GM12892 (cell line): ENCODE results near the gene GLT6D1.

ENCODE experiments used
- POLR2A ChIP-seq: IDR thresholded peaks from 2 replicates; pipeline ENCODE4 v1.6.1; 2011; ENCODE audit warnings: low read depth, low read length, control low read depth
- POLR2AphosphoS5 ChIP-seq: IDR thresholded peaks from 2 replicates; pipeline ENCODE4 v1.6.1; 2011; ENCODE audit warnings: low read depth, low read length, control low read depth

GRCh38 chr9:135655317-135655716 is 16.0 kb upstream of the GLT6D1 start:
- TF ChIP-seq POLR2AphosphoS5 = no peak
- TF ChIP-seq POLR2A = no peak
